ENCODE results near the gene CRIP2.

- TF ChIP-seq CTCF (IDR thresholded peaks at IDR 0.05) (no peak), POLR2A (IDR thresholded peaks at IDR 0.05) (no peak)
Measured at GRCh38 chr14:105471297-105471821, 3.3 kb upstream of the CRIP2 start.

All from ovary (tissue), 3 donors.